ENCODE results near the gene HSPE1. TPM values are rescaled to one million over a fixed set of nuclear protein-coding genes. Genes with fewer than 3 reads are reported as not detected.

Gene HSPE1
- total RNA-seq, 3 donors from 2014 or later (not counting 1 experiment from before 2014, with no cell fraction given): 47.6 to 70.7 (median 50.7) TPM

DNA sequence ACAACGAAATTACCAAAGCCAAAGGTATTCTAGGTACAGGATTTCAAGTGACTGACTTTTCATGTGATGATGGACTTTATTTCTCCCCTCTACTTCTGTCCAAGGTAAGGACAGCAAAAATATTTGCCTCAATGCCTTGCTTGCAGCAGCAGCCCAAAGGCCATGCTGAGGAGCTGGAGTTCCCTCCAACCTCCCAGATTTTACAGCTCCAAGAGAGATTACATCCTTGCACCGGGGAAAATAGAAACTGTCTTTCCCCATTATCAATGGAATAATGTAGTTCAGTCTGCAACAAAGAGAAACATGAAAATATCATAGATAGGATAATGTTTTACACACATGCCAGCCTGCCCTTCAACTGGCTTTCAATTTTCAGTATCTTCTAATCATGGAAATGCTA lies 14.0 kb upstream of the HSPE1 start:
- Histone ChIP-seq H3K36me3 (ENCODE audit: control insufficient read depth, insufficient read depth, low read length) (peaks cover 48% of the 10 kb centered on the region), H3K4me3 (ENCODE audit: low read length) (no peak overlapping the region), H3K9me3 (ENCODE audit: control insufficient read depth, insufficient read depth, low read length) (peaks cover 8% of the 10 kb centered on the region), H3K4me1 (ENCODE audit: control insufficient read depth, insufficient read depth, low read length) (no peaks in the 10 kb centered on the region), H3K27me3 (ENCODE audit: control insufficient read depth, insufficient read depth, low read length) (no peaks in the 10 kb centered on the region), H3K27ac (ENCODE audit: low read length) (no peak overlapping the region)
- Mint-ChIP-seq H3K27ac (peak overlapping the region; percentile 6 to 61), H3K4me1 (no peaks in the 10 kb centered on the region), H3K27me3 (ENCODE audit: low read depth in 2 of 2) (no peaks in the 10 kb centered on the region), H3K4me3 (no peak overlapping the region), H3K9me3 (no peaks in the 10 kb centered on the region), H3K36me3 (peaks cover 14% of the 10 kb centered on the region)
- ATAC-seq (no peak), DNase-seq (no peak)
- 100% methylated on average over 1 of the region's 2 CpGs for WGBS (ENCODE audit: insufficient coverage)
- intact Hi-C loops (cut with micrococcal nuclease): no loop called here
- TF ChIP-seq, protein P1, sequence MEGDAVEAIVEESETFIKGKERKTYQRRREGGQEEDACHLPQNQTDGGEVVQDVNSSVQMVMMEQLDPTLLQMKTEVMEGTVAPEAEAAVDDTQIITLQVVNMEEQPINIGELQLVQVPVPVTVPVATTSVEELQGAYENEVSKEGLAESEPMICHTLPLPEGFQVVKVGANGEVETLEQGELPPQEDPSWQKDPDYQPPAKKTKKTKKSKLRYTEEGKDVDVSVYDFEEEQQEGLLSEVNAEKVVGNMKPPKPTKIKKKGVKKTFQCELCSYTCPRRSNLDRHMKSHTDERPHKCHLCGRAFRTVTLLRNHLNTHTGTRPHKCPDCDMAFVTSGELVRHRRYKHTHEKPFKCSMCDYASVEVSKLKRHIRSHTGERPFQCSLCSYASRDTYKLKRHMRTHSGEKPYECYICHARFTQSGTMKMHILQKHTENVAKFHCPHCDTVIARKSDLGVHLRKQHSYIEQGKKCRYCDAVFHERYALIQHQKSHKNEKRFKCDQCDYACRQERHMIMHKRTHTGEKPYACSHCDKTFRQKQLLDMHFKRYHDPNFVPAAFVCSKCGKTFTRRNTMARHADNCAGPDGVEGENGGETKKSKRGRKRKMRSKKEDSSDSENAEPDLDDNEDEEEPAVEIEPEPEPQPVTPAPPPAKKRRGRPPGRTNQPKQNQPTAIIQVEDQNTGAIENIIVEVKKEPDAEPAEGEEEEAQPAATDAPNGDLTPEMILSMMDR (IDR thresholded peaks at IDR 0.05): no peak

- H3K27ac ChIP-seq (ENCODE audit: low read length): no peak overlapping the region
- H3K4me1 Mint-ChIP-seq: no peaks in the 10 kb centered on the region
- H3K9me3 Mint-ChIP-seq: no peaks in the 10 kb centered on the region
- intact Hi-C loops (cut with micrococcal nuclease): no loop called here
- H3K9me3 ChIP-seq (ENCODE audit: control insufficient read depth, insufficient read depth, low read length): peaks cover 8% of the 10 kb centered on the region
- WGBS (ENCODE audit: insufficient coverage): 100% methylated on average over 4 of the region's 4 CpGs
- H3K27me3 ChIP-seq (ENCODE audit: control insufficient read depth, insufficient read depth, low read length): no peaks in the 10 kb centered on the region
- no peaks in the 10 kb centered on the region for H3K4me1 ChIP-seq (ENCODE audit: control insufficient read depth, insufficient read depth, low read length)
- H3K27ac Mint-ChIP-seq: peak overlapping the region in 1 of 2 donors; percentile 50
- peaks cover 57% of the 10 kb centered on the region for H3K36me3 ChIP-seq (ENCODE audit: control insufficient read depth, insufficient read depth, low read length)
- no peaks in the 10 kb centered on the region for H3K27me3 Mint-ChIP-seq (ENCODE audit: low read depth in 2 of 2)
- DNase-seq (no peak), ATAC-seq (no peak)
- no peak overlapping the region for H3K4me3 Mint-ChIP-seq
- TF ChIP-seq, protein P1 (IDR thresholded peaks at IDR 0.05): no peak
- no peak overlapping the region for H3K4me3 ChIP-seq (ENCODE audit: low read length)
- peaks cover 14% of the 10 kb centered on the region for H3K36me3 Mint-ChIP-seq
Observed at GRCh38 chr2:197487385-197487784, 12.8 kb upstream of the HSPE1 start.

GRCh38 chr2:197495433-197496134 lies 4.6 kb upstream of the HSPE1 start:
- Mint-ChIP-seq H3K36me3 (peaks cover 7% of the 10 kb centered on the region), H3K4me3 (no peak overlapping the region)
- DNase-seq: no peak

More at GRCh38 chr2:197495433-197496134, 4.6 kb upstream of the HSPE1 start:
- peaks cover 67% of the 10 kb centered on the region for H3K36me3 ChIP-seq (ENCODE audit: control insufficient read depth, insufficient read depth, low read length)
- TF ChIP-seq, protein P1 (IDR thresholded peaks at IDR 0.05): no peak
- no peak overlapping the region for H3K4me3 ChIP-seq (ENCODE audit: low read length)
- no peaks in the 10 kb centered on the region for H3K27me3 Mint-ChIP-seq (ENCODE audit: low read depth in 2 of 2)
- no peak for ATAC-seq
- peaks cover 21 to 29% of the 10 kb centered on the region in 2 donors for H3K4me1 Mint-ChIP-seq
- H3K4me1 ChIP-seq (ENCODE audit: control insufficient read depth, insufficient read depth, low read length): peaks cover 13% of the 10 kb centered on the region
- H3K27me3 ChIP-seq (ENCODE audit: control insufficient read depth, insufficient read depth, low read length): no peaks in the 10 kb centered on the region
- intact Hi-C loops (cut with micrococcal nuclease): no loop called here
- WGBS (ENCODE audit: insufficient coverage): 75% methylated on average over 1 of the region's 2 CpGs
- no peak overlapping the region for H3K27ac ChIP-seq (ENCODE audit: low read length)
- H3K9me3 ChIP-seq (ENCODE audit: control insufficient read depth, insufficient read depth, low read length): no peaks in the 10 kb centered on the region
- peak overlapping the region in 1 of 2 donors; percentile 41 for H3K27ac Mint-ChIP-seq
- H3K9me3 Mint-ChIP-seq: no peaks in the 10 kb centered on the region
